HG02610 (cell line): ENCODE results near the gene MARCOL.
"Not testable (repeated sequence)": the region's sequence is repeated elsewhere in the genome, so short reads cannot be mapped to it uniquely, and the experiment has no call there.

Experiments
- ATAC-seq: cut with Tn5 transposase; IDR thresholded peaks from one replicate; pipeline ENCODE4 v1.9.1; 2021; ENCODE audit warnings: mild to moderate bottlenecking, moderate library complexity; ENCODE audit not compliant: unreplicated experiment

Gene MARCOL

GRCh38 chr5:148261221-148261620, 22.9 kb downstream of the MARCOL start:
- ATAC-seq: no peak

- no peak for ATAC-seq
Measured at GRCh38 chr5:148267962-148268361, 29.6 kb downstream of the MARCOL start.

GRCh38 chr5:148268566-148268965, 30.2 kb downstream of the MARCOL start, which contains the start of gene SPINK13:
Gene SPINK13, plus strand, starts transcription at chr5:148268794. Its CDS starts 1,279 bp downstream, at chr5:148270073.
- no peak for ATAC-seq

- ATAC-seq: not testable (repeated sequence)
Measured at GRCh38 chr5:148275129-148275528, 36.8 kb downstream of the MARCOL start.

- not testable (repeated sequence) for ATAC-seq
Measured at GRCh38 chr5:148280893-148281292, 42.6 kb downstream of the MARCOL start.

- not testable (repeated sequence) for ATAC-seq
Measured at GRCh38 chr5:148281336-148281735, 43.0 kb downstream of the MARCOL start.

GRCh38 chr5:148290271-148291195, 52.2 kb downstream of the MARCOL start:
- ATAC-seq: no peak
